ENCODE results near the gene DEFB112. TPM values are rescaled to one million over a fixed set of nuclear protein-coding genes. Genes with fewer than 3 reads are reported as not detected.

Gene DEFB112
- total and polyA plus RNA-seq, 10 donors: not detected

GRCh38 chr6:50007819-50008218 is 41.9 kb downstream of the DEFB112 start:
- H3K27ac ChIP-seq: no peak overlapping the region
- H3K4me3 ChIP-seq: no peak overlapping the region
- intact Hi-C loops (cut with DNase I; ENCODE audit: low total_unique reads): no loop called here
- no peaks in the 10 kb centered on the region for H3K27me3 ChIP-seq (replicated peaks in 1 of 7)
- 78 to 86% (median 82%) methylated on average over 3 of the region's 3 CpGs for WGBS, 5 donors
- H3K36me3 ChIP-seq: no peaks in the 10 kb centered on the region
- no peak for DNase-seq
- no peaks in the 10 kb centered on the region for H3K4me1 ChIP-seq
- H3K9me3 ChIP-seq: peaks cover 0 to 8% (median 0%) of the 10 kb centered on the region in 8 donors
- TF ChIP-seq POLR2A (IDR thresholded peaks at IDR 0.05) (no peak), CTCF (IDR thresholded peaks at IDR 0.05 in 8 of 11, conservative IDR thresholded peaks at IDR 0.05 in 3 of 11) (no peak), POLR2AphosphoS5 (IDR thresholded peaks at IDR 0.05) (no peak)

- Histone ChIP-seq H3K36me3 (no peaks in the 10 kb centered on the region), H3K4me1 (no peaks in the 10 kb centered on the region), H3K27ac (no peak overlapping the region), H3K27me3 (replicated peaks in 1 of 7) (no peaks in the 10 kb centered on the region), H3K4me3 (no peak overlapping the region), H3K9me3 (peaks cover 0 to 8% (median 0%) of the 10 kb centered on the region in 8 donors)
- 54 to 72% (median 63%) methylated on average over 3 of the region's 3 CpGs for WGBS, 5 donors
- no peak for TF ChIP-seq CTCF (IDR thresholded peaks at IDR 0.05 in 8 of 11, conservative IDR thresholded peaks at IDR 0.05 in 3 of 11)
- TF ChIP-seq POLR2A (IDR thresholded peaks at IDR 0.05): no peak
- TF ChIP-seq POLR2AphosphoS5 (IDR thresholded peaks at IDR 0.05): no peak
- intact Hi-C loops (cut with DNase I; ENCODE audit: low total_unique reads): no loop called here
- no peak for DNase-seq
Observed at GRCh38 chr6:50003139-50003538, 46.6 kb downstream of the DEFB112 start.

- Histone ChIP-seq H3K27ac (no peak overlapping the region), H3K36me3 (no peaks in the 10 kb centered on the region), H3K4me1 (no peaks in the 10 kb centered on the region), H3K4me3 (no peak overlapping the region), H3K27me3 (replicated peaks in 1 of 7) (no peaks in the 10 kb centered on the region), H3K9me3 (no peaks in the 10 kb centered on the region)
- TF ChIP-seq POLR2A (IDR thresholded peaks at IDR 0.05): no peak
- TF ChIP-seq POLR2AphosphoS5 (IDR thresholded peaks at IDR 0.05): no peak
- no peak for TF ChIP-seq CTCF (IDR thresholded peaks at IDR 0.05 in 8 of 11, conservative IDR thresholded peaks at IDR 0.05 in 3 of 11)
- no peak for DNase-seq
- intact Hi-C loops (cut with DNase I; ENCODE audit: low total_unique reads): no loop called here
Observed at GRCh38 chr6:49995278-49995677, 54.5 kb downstream of the DEFB112 start.

Other genes with a start within 250 kb of the DEFB112 start
- gene CRISP1, start 183.4 kb downstream of the DEFB112 start, total RNA-seq: not detected
- gene CRISP1, start 183.4 kb downstream of the DEFB112 start, polyA plus RNA-seq: not detected
- not detected for gene DEFB114, start 85.8 kb downstream of the DEFB112 start, total RNA-seq
- not detected for gene DEFB114, start 85.8 kb downstream of the DEFB112 start, polyA plus RNA-seq
- gene DEFB113, start 80.3 kb downstream of the DEFB112 start, total RNA-seq: not detected
- not detected for gene DEFB113, start 80.3 kb downstream of the DEFB112 start, polyA plus RNA-seq
- gene DEFB110, start 27.9 kb downstream of the DEFB112 start, total RNA-seq: not detected
- gene DEFB110, start 27.9 kb downstream of the DEFB112 start, polyA plus RNA-seq: not detected